Thyroid gland (tissue), 4 donors: ENCODE data around the gene SHANK3.

Source experiments
- POLR2A ChIP-seq, 2 donors: fragments of 450-650 bp; IDR thresholded peaks; one replicate each; pipeline ENCODE4 v1.6.1; 2017; ENCODE audit warnings: antibody characterized with exemption in 2 of 2, mild to moderate bottlenecking in 2 of 2, moderate library complexity in 1 of 2
- TF ChIP-seq, protein P1 (sequence below), 6 experiments: fragments of 200-600 bp in 3 of 6; fragments of 450-650 bp in 3 of 6; sonication (generic) in 3 of 6; IDR thresholded peaks; one replicate each; pipeline ENCODE4 v1.5.1; 2016 to 2019; ENCODE audit warnings: antibody characterized with exemption in 6 of 6, mild to moderate bottlenecking in 2 of 6, inconsistent platforms in 1 of 6, moderate library complexity in 1 of 6

GRCh38 chr22:50626850-50627641, 45.6 kb upstream of the SHANK3 start:
- TF ChIP-seq POLR2A (IDR thresholded peaks at IDR 0.05): no peak
- TF ChIP-seq, protein P1, sequence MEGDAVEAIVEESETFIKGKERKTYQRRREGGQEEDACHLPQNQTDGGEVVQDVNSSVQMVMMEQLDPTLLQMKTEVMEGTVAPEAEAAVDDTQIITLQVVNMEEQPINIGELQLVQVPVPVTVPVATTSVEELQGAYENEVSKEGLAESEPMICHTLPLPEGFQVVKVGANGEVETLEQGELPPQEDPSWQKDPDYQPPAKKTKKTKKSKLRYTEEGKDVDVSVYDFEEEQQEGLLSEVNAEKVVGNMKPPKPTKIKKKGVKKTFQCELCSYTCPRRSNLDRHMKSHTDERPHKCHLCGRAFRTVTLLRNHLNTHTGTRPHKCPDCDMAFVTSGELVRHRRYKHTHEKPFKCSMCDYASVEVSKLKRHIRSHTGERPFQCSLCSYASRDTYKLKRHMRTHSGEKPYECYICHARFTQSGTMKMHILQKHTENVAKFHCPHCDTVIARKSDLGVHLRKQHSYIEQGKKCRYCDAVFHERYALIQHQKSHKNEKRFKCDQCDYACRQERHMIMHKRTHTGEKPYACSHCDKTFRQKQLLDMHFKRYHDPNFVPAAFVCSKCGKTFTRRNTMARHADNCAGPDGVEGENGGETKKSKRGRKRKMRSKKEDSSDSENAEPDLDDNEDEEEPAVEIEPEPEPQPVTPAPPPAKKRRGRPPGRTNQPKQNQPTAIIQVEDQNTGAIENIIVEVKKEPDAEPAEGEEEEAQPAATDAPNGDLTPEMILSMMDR (IDR thresholded peaks at IDR 0.05): no peak
